SK-N-MC (cell line): ENCODE measurements around the gene MPO.

ENCODE experiments used
- EZH2 ChIP-seq: fragments of 200-600 bp; sonication (generic); IDR thresholded peaks from one replicate; pipeline ENCODE4 v1.6.1; 2017; ENCODE audit warnings: antibody characterized with exemption
- FOXP2 ChIP-seq: optimal IDR thresholded peaks from 2 replicates; pipeline ENCODE3; 2011; ENCODE audit warnings: mild to moderate bottlenecking, moderate library complexity; ENCODE audit not compliant: insufficient read depth; ENCODE audit errors: extremely low read length, control extremely low read depth
- POLR2AphosphoS5 ChIP-seq: IDR thresholded peaks from 2 replicates; pipeline ENCODE4 v1.6.1; 2012; ENCODE audit warnings: mild to moderate bottlenecking, low read depth, low read length, borderline replicate concordance

DNA sequence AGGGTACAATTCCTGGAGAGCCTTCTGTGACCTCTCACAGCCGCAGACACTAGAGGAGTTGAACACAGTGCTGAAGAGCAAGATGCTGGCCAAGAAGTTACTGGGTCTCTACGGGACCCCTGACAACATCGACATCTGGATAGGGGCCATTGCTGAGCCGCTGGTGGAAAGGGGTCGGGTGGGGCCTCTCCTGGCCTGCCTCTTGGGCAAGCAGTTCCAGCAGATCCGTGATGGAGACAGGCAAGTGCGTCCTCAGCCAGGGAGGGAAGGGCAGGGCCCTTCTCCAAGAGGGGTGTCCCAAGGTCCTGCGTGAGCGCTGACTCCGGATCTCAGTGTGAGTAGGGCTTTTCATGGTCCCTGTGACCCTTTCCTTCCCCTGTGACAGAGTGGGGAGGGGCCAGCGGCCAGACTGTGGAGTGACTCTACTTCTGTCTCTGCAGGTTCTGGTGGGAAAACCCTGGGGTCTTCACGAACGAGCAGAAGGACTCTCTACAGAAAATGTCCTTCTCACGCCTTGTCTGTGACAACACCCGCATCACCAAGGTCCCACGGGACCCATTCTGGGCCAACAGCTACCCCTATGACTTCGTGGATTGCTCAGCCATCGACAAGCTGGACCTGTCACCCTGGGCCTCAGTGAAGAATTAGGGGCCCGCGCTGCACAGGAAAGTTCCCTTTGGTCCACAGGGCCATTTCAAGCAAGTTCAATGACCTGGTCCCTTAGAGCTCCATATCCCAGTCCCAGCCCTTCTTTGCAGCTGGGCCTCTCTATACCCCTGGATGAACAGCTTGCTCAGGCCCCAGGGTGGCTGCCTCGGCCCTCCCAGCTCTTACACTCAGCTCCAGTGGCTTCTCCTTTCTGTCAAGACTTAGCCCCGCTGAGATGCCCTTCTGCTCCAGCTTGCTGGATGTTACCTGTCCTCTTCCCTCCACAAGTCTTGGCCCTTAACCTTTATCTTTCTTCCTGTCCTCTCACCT lies 13.1 kb downstream of the MPO start:
- TF ChIP-seq EZH2 (no peak), POLR2AphosphoS5 (no peak), FOXP2 (no peak)
